KG1 (cell line): ENCODE measurements around the gene TSPAN18.

Experiments
- DNase-seq: peaks from one replicate; lab custom pipeline; 2025; lab: John Stamatoyannopoulos, UW

TSPAN18 gene

DNA sequence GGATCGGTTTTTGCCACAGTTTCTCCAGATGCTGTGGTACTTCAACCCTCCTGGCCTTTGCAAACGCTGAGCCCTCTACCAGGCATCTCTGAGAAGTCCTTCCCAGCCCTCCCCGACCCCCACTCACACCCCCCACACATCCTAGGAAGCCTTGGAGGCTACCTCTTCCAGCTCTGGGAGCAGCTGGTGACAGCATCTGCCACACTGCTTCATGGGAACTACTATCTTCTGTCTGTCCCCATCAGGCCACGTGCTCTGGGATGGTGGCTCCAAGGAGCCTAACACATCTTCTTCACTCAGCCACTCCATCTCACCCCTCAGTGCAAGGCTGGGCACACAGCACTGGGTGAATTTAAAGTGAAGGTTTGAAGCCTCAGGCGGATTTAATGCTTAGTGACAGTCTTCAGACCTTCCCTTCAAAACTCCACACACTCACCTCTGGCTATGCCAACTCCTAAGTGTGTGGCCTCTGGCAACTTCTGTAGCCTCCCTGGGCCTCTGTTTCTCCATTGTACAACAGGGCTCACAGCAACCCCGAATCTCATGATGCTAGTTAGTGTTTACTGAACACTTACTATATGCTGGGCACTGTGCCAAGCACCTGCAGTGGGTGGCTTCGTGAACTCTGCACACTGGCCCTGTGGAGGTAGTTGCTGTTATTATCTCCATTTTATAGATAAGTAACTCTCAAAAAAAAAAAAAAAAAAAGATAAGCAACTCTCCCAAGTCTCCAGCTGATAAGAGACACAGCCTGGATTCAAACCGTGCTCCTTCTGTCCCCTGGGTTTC, 231.2 kb downstream of the TSPAN18 start:
- no peak for DNase-seq

DNA sequence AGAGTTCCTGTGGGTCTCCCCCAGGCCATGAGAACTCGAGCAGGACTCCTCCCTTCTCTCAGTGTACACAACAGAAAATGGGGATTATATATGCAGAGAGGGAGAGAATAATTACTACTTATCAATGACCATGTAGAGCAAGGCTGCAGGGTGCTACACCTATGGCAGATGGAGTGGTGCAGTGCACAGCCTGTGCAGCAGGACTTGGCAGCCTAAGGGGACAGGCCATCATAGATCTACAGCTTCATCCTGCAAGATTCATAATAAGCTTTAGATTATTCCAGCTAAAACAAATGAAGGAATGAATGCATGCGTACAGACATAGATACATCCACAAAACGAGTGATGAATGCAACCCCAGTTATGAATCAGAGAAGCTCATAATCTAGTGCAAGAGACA, 232.3 kb downstream of the TSPAN18 start:
- DNase-seq = no peak

DNA sequence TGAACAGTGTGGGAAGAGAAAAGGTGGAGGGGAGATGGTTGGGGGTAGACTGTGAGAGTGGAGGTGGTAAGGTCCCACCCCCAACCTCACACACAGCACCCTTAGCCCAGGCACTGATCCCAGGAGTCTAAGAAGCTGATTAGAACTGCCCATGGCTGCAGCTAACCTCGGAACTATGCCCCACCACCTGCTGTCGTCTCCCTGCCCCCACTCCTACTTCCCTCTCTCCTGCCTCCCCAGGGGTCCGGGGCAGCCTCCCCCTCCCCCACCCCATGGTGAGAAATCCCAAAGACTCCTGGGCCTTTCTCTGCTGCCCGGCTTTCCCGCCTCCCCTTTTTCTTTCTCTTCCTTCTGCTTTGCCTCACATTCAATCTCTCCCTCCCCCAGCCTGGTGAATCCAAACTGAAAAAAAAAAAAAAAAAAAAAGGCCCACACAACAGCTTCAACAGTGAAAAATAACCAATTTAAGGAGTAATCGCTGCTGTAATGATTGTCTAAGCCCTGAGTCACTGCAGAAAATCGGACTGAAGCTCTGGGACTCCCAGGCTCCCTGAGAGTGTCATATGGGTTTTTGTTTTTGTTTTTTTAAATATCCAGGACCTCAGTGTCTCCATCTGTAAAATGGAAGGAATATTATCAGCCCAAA, 233.6 kb downstream of the TSPAN18 start:
- DNase-seq = no peak

DNA sequence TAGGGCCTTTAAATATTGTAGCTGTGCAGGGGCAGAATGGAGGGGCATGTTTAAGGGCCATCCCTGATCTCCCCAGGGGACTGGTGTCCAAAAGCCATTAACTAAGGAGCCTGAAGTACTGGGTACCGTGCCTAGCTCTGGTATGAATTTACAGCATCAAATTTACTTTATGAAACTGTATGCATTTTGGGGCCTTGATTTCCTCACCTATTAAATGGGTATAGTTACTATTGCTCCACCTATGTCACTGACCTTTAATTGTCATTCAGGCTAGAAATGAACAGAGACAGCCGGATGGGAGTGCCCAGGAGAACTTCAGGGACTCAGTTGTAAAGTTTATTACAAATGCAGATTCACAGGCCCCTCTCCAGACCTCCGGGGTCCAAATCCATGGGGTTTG, 235.7 kb downstream of the TSPAN18 start:
- no peak for DNase-seq

DNA sequence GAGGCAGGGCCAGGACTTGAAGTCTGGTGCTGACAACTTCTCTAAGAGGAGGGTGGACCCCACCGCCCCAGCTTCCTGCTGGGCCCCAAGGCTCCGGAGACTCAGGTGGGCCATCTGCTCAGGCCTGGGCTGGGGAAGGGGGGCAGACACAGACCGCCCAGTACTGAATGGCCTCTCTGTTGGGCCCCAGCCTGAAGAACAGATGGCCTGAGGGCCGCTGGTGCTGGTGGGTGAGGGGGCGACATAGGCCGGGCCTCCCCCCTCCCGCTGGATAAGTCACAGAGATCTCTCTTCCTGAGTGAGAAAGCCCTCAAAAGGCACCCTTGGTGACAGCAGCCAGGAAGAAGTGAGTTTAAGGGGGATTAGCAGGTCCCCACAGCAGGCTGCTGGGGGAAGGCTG, 236.4 kb downstream of the TSPAN18 start:
- no peak for DNase-seq

DNA sequence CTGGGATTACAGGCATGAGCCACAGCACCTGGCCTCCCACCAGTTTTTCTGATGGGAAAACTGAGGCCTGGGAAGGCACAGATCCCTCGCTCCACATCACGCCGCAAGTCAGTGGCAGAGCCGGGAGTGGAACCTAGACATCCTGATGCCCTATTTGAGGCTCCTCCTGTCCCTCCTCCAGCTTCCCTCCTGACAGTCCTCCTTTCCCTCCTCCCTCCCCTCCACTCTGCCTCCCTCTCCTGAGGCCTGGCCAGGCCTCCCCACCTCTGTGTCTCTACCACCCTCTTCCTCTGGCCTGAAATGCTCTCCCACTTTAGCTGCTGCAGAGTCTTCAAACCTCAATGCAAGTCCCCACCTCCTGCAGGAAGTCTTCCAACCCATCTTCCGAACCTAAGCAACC, 237.2 kb downstream of the TSPAN18 start:
- DNase-seq = no peak

DNA sequence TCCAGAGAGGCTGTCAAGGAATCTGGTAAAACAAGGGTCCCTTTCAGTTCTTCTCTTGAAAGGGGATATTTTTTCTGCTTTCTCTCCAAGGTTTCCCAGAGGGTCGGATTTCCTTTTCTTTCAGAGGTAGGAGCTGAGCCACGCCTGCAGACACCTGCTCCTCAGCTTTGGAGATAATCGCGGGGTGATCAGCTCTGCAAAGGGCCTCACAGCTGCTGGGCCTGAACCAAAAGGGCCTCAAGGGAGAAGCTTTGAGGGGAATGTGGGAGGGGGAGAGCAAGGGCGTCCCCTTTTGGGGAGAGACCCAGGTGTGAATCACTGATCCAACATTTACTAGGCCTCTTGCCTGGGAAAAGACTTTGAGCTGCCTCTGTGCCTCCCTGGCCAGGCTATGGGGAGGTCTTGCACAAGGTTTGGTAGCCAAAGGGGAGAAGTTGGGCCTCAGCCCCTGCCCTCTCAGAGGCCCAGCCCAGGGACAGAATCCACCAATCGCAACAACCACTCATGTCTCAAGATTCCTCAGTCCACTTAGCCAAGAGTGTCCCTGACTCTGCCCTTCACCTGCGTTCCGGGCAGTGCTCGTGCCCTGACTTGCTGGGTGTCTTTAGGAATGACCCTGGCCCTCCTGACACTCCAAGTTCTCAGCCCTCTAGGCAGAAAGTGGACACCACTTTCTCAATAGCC, 237.9 kb downstream of the TSPAN18 start:
- no peak for DNase-seq

DNA sequence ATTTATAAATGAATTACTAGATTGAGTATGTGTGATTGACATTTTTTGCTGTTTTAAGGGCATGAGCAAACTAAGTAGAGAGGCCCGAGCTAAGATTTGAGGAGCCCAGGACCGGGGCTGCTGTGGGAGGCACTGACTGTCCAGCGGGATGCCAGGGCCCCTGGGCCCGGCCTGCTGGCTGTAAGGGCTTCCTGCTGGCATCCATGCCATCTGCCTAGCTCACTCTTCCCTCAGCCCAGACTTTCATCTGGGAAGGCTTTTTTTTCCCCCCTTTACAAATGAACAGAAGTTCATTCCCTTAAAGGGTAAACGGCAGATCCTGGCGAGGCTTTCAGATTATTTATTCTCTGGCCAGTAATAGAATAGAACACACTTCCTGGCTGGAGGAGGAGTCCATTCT, 239.9 kb downstream of the TSPAN18 start:
- no peak for DNase-seq

DNA sequence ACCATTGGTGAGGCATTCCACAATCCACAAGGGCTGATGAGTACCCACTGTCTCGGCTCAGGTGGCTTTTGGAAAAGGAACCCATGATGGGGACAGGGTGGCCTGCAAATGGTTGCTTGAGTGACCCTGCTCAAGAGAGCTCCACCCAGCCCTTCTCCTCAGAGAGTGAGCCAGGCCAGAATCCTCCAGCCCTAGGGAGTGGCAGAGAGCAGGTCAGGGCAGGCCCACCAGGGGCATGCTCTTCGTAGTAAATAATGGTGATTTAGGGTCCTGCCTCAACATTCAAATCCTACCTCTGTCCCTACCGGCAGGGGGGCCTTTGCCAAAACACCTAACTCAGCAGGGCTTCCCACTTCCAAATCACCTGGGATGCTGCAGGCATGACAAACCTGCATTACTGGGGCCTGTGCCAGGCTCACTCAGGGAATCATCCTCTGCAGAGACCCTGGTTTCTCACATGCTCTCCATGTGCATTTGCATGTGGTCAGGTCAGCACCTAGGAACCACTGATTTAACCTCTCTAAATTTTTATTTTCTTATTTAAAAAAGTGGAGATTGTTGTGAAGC, 241.3 kb downstream of the TSPAN18 start:
- DNase-seq = no peak

DNA sequence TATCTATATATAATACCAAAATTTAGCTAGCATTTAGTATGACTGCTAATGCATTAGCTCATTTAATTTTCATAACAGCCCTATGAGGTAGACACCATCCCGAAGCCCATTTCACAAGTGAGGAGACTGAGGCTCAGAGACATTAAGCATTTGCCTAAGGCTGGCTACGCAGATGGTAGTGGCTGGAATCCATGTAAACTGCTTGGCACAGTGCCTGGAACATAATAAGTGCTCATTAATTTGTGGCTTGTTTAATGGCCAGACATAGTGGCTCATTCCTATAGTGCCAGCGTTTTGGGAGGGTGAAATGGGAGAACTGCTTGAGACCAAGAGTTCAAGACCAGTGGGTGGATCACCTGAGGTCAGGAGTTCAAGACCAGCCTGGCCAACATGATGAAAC, 241.7 kb downstream of the TSPAN18 start:
- no peak for DNase-seq

DNA sequence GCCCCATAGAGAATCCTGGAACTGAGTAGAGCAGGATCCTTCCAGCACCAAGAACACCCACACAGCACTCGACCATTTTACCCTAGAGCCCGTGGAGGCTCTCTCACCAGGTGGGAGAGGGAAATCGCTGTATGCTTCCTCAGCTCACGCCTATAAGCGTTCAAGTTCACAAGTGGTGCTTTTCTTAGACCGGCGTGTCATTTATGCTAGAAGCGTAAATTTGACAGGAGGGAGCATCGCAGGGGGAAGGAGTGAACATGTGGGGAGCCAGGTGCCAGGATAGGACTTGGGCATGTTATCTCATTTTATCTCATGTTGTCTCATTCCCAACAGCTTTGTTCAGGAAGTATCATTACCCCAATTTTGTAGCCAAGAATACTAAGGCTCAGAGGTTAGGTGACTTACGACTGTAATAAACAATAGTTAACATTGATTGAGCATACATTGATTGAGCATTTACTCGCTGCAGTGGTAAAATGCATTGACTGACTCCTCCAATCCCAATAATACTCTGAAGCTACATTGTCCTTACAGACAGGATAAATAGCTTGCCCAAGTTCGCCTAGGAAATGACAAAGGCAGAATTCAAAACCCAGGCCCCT, 243.0 kb downstream of the TSPAN18 start:
- DNase-seq = no peak

DNA sequence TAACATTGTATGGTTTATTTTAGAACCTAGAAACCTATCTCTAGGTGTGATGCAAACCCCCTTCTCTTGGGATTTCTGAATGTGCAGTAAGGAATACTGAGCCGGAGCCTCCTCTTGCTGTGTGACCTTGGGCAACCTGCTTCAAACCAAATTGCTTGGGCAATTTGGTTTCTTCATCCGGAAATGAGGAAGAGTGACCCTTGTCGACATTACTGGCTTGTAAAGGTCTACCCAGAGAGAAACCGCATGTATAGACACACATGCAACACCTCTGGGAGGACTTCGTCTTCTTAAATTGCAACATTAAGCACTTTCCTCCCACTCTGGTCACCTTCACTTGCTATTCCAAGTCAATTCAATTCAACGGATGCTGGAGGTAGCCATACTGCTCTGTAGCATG, 243.5 kb downstream of the TSPAN18 start:
- no peak for DNase-seq

DNA sequence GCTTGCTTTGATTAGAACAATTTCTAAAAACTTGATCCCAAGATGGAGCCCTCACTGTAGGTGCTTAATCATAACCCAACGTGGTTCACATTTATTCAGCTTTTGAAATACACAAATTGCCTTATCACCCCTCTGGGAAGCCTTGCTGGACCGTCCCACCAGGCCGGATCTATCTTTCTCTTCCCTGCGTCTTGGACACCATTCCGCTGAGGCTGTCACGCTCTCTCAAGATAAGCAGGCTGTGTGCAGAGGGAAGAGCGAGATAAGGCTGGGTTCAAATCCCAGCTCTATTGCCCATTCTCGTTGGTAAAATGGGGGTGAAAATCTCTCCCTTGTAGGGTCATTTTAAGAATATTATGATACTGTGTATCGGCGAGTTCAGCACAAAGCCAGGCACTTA, 244.4 kb downstream of the TSPAN18 start:
- DNase-seq = no peak

DNA sequence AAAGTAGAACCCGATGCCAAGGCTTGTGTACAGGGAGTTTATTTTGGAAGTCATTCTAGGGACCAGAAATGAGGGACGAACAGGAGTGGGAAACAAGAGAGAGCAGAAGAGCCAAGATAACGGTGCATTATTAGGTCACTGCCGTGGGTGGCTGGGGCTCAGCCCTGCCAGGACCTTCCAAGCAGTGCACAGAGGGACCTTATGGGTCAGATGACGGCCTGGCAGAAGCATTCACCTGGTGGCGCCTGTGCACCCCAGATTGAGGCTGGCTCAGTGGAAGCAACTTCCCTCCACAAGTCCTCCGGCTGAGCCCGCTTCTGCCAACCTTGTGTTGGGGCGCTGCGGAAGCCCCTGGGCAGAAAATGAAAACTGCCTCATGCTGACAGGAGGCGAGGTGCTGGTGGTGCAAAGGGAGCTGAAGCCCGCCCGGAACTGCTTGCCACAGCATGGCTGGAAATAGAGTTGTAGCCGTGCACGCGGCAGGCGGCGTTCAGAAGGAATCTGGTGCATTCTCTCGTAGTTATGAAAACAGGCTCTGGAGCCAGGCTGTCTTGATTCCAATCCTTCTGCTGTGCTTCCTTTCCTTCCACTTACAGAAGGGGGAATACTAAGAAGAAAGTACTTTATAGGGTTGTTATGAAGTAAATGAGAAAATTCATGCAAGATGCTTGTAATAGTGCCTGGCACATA, 246.1 kb downstream of the TSPAN18 start:
- no peak for DNase-seq

DNA sequence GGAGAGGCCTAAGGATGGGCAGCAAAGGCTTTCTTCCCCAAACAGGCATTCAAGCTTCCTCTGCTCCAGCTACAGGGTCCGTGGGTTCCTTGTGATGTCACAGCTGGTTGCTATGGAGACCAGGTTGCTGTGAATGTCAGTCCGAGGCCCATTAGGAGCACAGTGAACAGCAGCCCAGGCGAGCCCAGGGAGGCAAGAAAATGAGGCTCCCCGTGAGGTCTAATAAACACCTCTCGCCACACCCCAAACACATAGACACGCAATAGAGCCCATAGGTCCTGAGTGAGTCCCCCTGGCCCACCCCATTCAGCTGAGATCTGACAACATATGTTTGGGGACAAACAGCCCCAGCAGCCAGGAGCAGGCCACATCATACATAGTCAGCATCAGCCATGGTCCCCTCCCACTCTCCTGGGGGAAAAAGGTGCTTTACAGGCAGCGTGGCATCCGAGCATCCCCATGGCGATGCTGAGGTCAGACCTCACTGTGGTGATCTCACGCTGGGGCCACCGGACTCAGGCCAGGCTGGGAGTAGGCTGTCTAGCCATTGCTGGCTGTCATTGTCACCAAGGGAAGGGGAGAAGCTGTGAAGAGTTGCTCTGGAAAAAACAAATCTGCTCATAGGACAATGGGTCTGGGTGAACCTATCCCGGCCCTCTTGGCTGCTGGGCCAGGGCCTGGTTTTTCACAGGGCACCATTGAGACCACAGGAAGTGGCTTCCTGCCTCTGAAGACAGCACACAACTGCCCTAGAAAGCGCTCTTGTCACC, 247.1 kb downstream of the TSPAN18 start:
- no peak for DNase-seq

DNA sequence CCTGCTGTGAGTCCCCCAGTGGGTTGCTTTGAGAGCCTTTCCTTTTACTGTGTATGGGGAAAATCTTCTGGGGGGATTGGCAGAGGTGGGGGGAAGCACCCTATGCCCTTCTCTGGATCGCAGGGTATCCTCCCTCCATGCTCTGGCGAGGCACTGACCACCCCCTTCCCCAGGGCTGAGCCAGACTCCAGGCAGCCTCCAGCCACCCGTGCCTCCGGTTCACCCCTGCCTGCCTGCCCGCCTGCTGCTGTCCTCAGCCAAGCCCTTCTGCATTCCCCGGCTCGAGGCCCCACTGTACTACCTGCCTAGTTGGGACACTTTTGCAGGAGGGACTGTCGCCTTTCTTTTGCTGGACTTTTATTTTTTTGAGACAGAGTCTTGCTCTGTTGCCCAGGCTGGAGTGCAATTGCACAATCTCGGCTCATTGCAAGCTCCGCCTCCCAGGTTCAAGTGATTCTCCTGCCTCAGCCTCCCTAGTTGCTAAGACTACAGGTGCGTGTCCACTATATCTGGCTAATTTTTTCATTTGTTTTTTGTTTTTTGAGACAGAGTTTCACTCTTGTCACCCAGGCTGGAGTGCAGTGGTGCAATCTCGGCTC, 247.7 kb downstream of the TSPAN18 start:
- DNase-seq = no peak

DNA sequence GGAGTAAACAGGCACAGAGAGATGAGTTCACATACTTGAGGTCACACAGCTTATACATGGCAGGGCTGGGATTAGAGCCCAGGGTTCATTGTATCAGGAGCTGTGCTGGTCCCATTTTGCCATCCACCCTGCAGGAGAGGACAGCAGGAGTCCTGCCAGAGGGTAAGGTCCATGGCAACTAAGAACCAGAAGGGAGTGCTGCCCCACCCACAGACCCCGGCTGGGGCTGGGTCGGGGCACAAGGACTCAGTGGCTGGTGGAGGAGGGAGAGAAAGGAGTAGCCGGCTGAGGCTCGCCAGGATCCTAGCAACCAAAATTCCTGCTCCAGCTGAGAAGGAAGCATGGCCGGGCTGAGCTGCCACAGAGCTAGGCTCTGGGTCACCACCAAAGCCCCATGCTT, 249.8 kb downstream of the TSPAN18 start:
- no peak for DNase-seq

DNA sequence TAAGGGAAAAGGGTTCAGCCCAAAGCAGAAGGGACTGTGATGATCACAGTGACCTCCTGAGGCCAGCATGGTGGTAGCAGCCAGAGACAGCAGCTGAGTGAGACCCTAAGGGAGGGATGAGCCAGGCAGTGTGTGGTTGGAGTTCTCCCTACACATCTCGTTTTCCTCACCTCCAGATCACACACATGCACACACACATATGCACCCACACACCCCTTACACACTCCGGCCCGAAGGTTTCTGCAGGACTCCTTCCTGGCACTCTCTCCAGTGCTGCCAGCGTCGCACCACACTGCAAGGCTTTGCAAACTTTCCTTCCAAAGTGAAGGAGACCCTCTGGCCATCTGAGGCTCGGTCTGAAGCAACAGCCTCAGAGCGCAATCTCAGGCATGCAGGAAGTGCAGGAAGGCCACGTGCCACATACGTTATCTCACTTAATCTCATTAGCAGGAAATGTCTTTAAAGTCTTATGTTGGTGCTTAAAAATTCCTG, 250.8 kb downstream of the TSPAN18 start:
- DNase-seq = no peak

DNA sequence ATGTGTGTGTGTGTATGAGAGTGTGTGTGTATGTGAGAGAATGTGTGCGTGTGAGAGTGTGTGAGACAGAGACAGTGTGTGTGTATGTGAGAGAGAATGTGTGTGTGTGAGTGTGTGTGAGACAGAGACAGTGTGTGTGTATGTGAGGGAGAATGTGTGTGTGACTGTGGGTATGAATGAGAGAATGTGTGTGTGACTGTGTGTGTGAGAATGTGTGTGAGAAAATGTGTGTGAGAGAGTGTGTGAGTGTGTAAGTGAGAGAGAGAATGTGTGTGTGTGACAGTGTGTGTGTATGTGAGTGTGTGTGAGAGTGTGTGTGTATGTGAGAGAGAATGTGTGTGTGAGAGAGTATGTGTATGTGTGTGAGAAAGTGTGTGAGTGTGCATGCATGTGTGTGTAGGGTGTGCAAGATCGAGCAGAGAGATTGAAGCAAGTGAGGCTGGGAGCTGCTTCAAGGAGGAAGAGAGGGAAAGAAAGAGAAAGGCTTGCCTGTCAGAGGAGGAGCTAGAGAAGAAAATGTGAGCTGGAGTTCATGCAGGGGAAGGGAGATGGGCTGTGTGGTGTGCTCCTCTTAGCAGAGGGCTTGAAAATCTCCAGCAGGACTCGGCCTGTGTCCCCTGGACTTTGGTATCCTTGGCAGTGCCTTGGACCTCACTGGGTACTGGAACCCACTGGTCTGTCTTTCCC, 251.7 kb downstream of the TSPAN18 start:
- no peak for DNase-seq

DNA sequence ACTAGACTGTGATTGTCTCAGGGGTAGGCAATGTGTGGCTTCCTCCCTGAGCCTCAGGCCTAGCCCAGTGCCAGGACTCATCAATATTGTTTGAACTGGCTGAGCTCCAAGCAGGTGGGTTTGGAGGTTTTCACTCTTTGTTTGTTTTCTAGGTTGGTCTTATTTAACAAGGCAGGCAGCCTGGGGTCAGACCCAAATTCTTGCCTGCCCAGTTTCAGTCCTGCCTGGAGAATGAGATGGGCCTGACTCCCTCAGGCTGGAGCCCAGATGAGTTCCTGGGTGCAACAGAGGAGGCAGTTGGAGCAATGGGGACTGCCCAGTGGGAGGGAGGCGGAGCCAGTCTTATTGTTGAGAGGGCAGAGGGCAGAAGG, 252.2 kb downstream of the TSPAN18 start:
- no peak for DNase-seq
